H1 (cell line): ENCODE data around the gene SLC22A2. TPM values are rescaled to one million over a fixed set of nuclear protein-coding genes. Genes with fewer than 3 reads are reported as not detected.

Experiments used
- CBX5 ChIP-seq: fragments of 300-800, 300-1000 bp; sonication (generic); IDR thresholded peaks from 2 replicates; pipeline ENCODE4 v1.7.1; 2016; ENCODE audit warnings: antibody characterized with exemption, low read length, low read depth
- CHD2 ChIP-seq: IDR thresholded peaks from 2 replicates; pipeline ENCODE4 v1.6.1; 2012; ENCODE audit warnings: low read length, improper control_type of control experiment
- GABPA ChIP-seq: IDR thresholded peaks from 2 replicates; pipeline ENCODE4 v1.6.1; 2011; ENCODE audit warnings: mild to moderate bottlenecking, low read length, moderate library complexity, borderline replicate concordance; ENCODE audit not compliant: insufficient read depth
- KDM1A ChIP-seq: fragments of 200-600, 300-600 bp; sonication (generic); IDR thresholded peaks from 2 replicates; pipeline ENCODE4 v1.7.1; 2016; ENCODE audit warnings: mild to moderate bottlenecking, low read length, borderline replicate concordance
- NANOG ChIP-seq: IDR thresholded peaks from 2 replicates; pipeline ENCODE4 v1.6.1; 2011; ENCODE audit warnings: low read length, low read depth, mild to moderate bottlenecking, inconsistent platforms; ENCODE audit not compliant: insufficient read depth, poor library complexity, severe bottlenecking
- POLR2A ChIP-seq, 2 experiments: IDR thresholded peaks; 1 replicate in 1 of 2; 2 replicates in 1 of 2; pipeline ENCODE4 v1.6.1; 2011; ENCODE audit warnings: low read depth in 2 of 2, low read length in 2 of 2, mild to moderate bottlenecking in 2 of 2; ENCODE audit errors: control extremely low read depth in 1 of 2
- RBBP5 ChIP-seq: IDR thresholded peaks from 2 replicates; pipeline ENCODE4 v1.7.1; 2012; ENCODE audit warnings: low read depth, mild to moderate bottlenecking, inconsistent platforms, low read length, moderate library complexity, borderline replicate concordance
- SAP30 ChIP-seq: fragments of 300-600 bp; sonication (generic); IDR thresholded peaks from 2 replicates; pipeline ENCODE4 v1.7.1; 2012; ENCODE audit warnings: low read length, moderate library complexity, mild to moderate bottlenecking, inconsistent platforms; ENCODE audit not compliant: insufficient read depth, insufficient replicate concordance
- polyA plus RNA-seq, 7 experiments: library from polyadenylated mRNA; depleted of rRNA in 3 of 7; stranded (reverse) in 5 of 7; unstranded in 2 of 7; fragments of >200 nt in 5 of 7; fragments of 200-250 nt in 2 of 7; gene quantifications; 1 replicate in 5 of 7; 2 replicates in 1 of 7; 4 replicates in 1 of 7; pipeline versions ENCODE4 v1.2.1 to v1.2.3, GENCODE V29; 2011 to 2013; ENCODE audit warnings: missing spikeins in 2 of 7, mixed read lengths in 2 of 7
- total RNA-seq: library from RNA; stranded (reverse); fragmentation: NEBNext Ultra II Directional; extraction: Animal tissue kit (Norgen Biotek cat#: 25700); gene quantifications from 2 replicates; pipeline ENCODE4 v1.2.1, GENCODE V29; 2021

SLC22A2 gene
- total and polyA plus RNA-seq, 2 of the 8 experiments (the other 6 are each of a cell fraction or from before 2014, with no cell fraction given): 0.23 to 1.4 TPM

- no peak for TF ChIP-seq SAP30
- TF ChIP-seq KDM1A: no peak
- no peak for TF ChIP-seq NANOG
- TF ChIP-seq CBX5: no peak
- no peak for TF ChIP-seq RBBP5
- no peak for TF ChIP-seq POLR2A (IDR thresholded peaks at IDR 0.05; ENCODE audit: control extremely low read depth in 1 of 2, low read depth in 2 of 2, low read length in 2 of 2)
- TF ChIP-seq CHD2: no peak
- TF ChIP-seq GABPA: no peak
These were observed at the start of gene SLC22A2 (continued) for GRCh38 chr6:160258346-160259142.
